K562 (cell line): ENCODE measurements around the gene PHKA1. TPM values are rescaled to one million over a fixed set of nuclear protein-coding genes. Genes with fewer than 3 reads are reported as not detected.

Experiments
- ATAC-seq: fragments of 200-7000 bp; cut with Tn5 transposase; 3 replicates; pipeline ENCODE4 v1.9.1; 2020; ENCODE audit warnings: moderate library complexity
- BruUV-seq: library from RNA; stranded (reverse); fragments of 400-500 nt; replicated peaks from 2 replicates; lab custom pipeline; 2021; lab: Mats Ljungman, UMichigan
- CTCF ChIA-PET: fragments of 300-600 bp; formaldehyde crosslinking; extraction: SDS; loops from one replicate; lab custom pipeline; 2021; ENCODE audit warnings: low intra/inter-chr PET ratio; lab: Yijun Ruan, JAX
- POLR2A ChIA-PET: fragments of 300-600, 350-650 bp; sonication (Branson Sonifier 250); formaldehyde crosslinking; extraction: SDS; loops from one replicate; lab custom pipeline; 2021; ENCODE audit warnings: antibody characterized with exemption, inconsistent platforms; lab: Yijun Ruan, JAX
- DNase-seq, 4 experiments: peaks; one replicate each; pipeline versions ENCODE4 v3.0.0 to v3.0.0-alpha.2; 2011 to 2018; ENCODE audit warnings: low spot score in 3 of 4, mixed read lengths in 3 of 4; ENCODE audit errors: extremely low read depth in 1 of 4
- FAIRE-seq: peaks from 2 replicates; lab custom pipeline; 2011; peaks lifted over from hg19 to GRCh38; lab: Jason Lieb, UNC
- H2AFZ ChIP-seq: 2 replicates; pipeline ENCODE4 v1.6.0; 2011; ENCODE audit warnings: low read depth, low read length, control low read depth, inconsistent platforms
- H3K27ac ChIP-seq: fragments of 200-600 bp; 3 replicates; pipeline ENCODE4 v1.8.0; 2011; ENCODE audit warnings: low read depth, mild to moderate bottlenecking, control low read depth, inconsistent platforms, low read length, moderate library complexity, mixed read lengths; ENCODE audit errors: extremely low read depth
- H3K27me3 ChIP-seq, 2 experiments: fragments of 300-600 bp in 1 of 2; 2 replicates in 1 of 2; 3 replicates in 1 of 2; pipeline versions ENCODE4 v1.6.0 to v1.8.0; 2011; ENCODE audit warnings: inconsistent platforms in 2 of 2, low read length in 2 of 2, mild to moderate bottlenecking in 1 of 2, mixed read lengths in 1 of 2, moderate library complexity in 1 of 2; ENCODE audit not compliant: control insufficient read depth in 2 of 2, insufficient read depth in 2 of 2
- H3K36me3 ChIP-seq: fragments of 300-600 bp; 3 replicates; pipeline ENCODE4 v1.8.0; 2011; ENCODE audit warnings: mild to moderate bottlenecking, low read length, inconsistent platforms; ENCODE audit not compliant: control insufficient read depth, insufficient read depth
- H3K4me1 ChIP-seq, 2 experiments: fragments of 200-600 bp in 1 of 2; replicated peaks in 1 of 2; 2 replicates in 1 of 2; 3 replicates in 1 of 2; pipeline versions ENCODE4 v1.5.1 to v1.8.0; 2011; ENCODE audit warnings: inconsistent platforms in 2 of 2, low read length in 2 of 2, mild to moderate bottlenecking in 1 of 2, mixed read lengths in 1 of 2, moderate library complexity in 1 of 2; ENCODE audit not compliant: control insufficient read depth in 2 of 2, insufficient read depth in 2 of 2
- H3K4me2 ChIP-seq: 2 replicates; pipeline ENCODE4 v1.6.1; 2011; ENCODE audit warnings: low read length, control low read depth, inconsistent platforms, mixed read lengths; ENCODE audit not compliant: insufficient read depth
- H3K4me3 ChIP-seq: fragments of 200-600 bp; sonication (generic), shearing (Covaris generic); 2 replicates; pipeline ENCODE4 v1.5.1; 2016; ENCODE audit warnings: control low read depth, inconsistent platforms
- H3K79me2 ChIP-seq: fragments of 200-600 bp; 3 replicates; pipeline ENCODE4 v1.8.0; 2011; ENCODE audit warnings: low read length, inconsistent platforms; ENCODE audit not compliant: control insufficient read depth, insufficient read depth
- H3K9ac ChIP-seq, 2 experiments: 2 replicates each; pipeline versions ENCODE4 v1.6.0 to v1.6.1; 2011; ENCODE audit warnings: low read depth in 2 of 2, low read length in 2 of 2, control low read depth in 1 of 2, inconsistent platforms in 1 of 2, mild to moderate bottlenecking in 1 of 2, mixed read lengths in 1 of 2; ENCODE audit not compliant: insufficient read depth in 1 of 2
- H3K9me1 ChIP-seq: one replicate; pipeline ENCODE4 v1.6.0; 2011; ENCODE audit warnings: inconsistent platforms, mild to moderate bottlenecking, low read length, moderate library complexity; ENCODE audit not compliant: control insufficient read depth, insufficient read depth
- H3K9me3 ChIP-seq: replicated peaks from 2 replicates; pipeline ENCODE4 v1.5.1; 2011; ENCODE audit warnings: low read depth, low read length, inconsistent platforms; ENCODE audit not compliant: control insufficient read depth, insufficient read depth
- H4K20me1 ChIP-seq: replicated peaks from 2 replicates; pipeline ENCODE4 v1.6.1; 2011; ENCODE audit warnings: low read length, inconsistent platforms, mixed read lengths; ENCODE audit not compliant: control insufficient read depth, insufficient read depth
- CREB3L1 ChIP-seq: fragments of 450-650 bp; IDR thresholded peaks from 2 replicates; pipeline ENCODE4 v1.6.1; 2014; ENCODE audit warnings: low read depth, mild to moderate bottlenecking, moderate library complexity, borderline replicate concordance
- GATAD2A ChIP-seq: fragments of 450-650 bp; IDR thresholded peaks from 2 replicates; pipeline ENCODE4 v1.6.1; 2017
- NR2C1 ChIP-seq, 2 experiments: fragments of 450-650 bp; IDR thresholded peaks; 2 replicates each; pipeline ENCODE4 v1.6.1; 2017; ENCODE audit warnings: mild to moderate bottlenecking in 2 of 2, antibody characterized with exemption in 1 of 2, inconsistent platforms in 1 of 2, missing compliant biosample characterization in 1 of 2, missing genetic modification characterization in 1 of 2
- POLR3A ChIP-seq: IDR thresholded peaks from 2 replicates; pipeline ENCODE4 v1.6.1; 2011; ENCODE audit warnings: borderline replicate concordance, mild to moderate bottlenecking, moderate library complexity; ENCODE audit not compliant: insufficient read length, insufficient read depth; ENCODE audit errors: extremely low read depth
- PRDM10 ChIP-seq: fragments of 450-650 bp; IDR thresholded peaks from 2 replicates; pipeline ENCODE4 v1.6.1; 2018; ENCODE audit not compliant: partially characterized antibody
- RBM34 ChIP-seq: fragments of 200-400 bp; formaldehyde crosslinking; IDR thresholded peaks from 2 replicates; pipeline ENCODE4 v1.6.1; 2018; ENCODE audit warnings: low read length, borderline replicate concordance; ENCODE audit not compliant: insufficient read depth
- RUNX1 ChIP-seq: sonication (generic); IDR thresholded peaks from 2 replicates; pipeline ENCODE4 v1.6.1; 2016; ENCODE audit warnings: antibody characterized with exemption, low read depth
- SAFB ChIP-seq: fragments of 200-400 bp; formaldehyde crosslinking; IDR thresholded peaks from 2 replicates; pipeline ENCODE4 v1.6.1; 2017; ENCODE audit warnings: low read depth, low read length, borderline replicate concordance
- TBP ChIP-seq: optimal IDR thresholded peaks from 2 replicates; pipeline ENCODE3; 2011; ENCODE audit warnings: low read depth, low read length, improper control_type of control experiment
- TEAD1 ChIP-seq, 2 experiments: fragments of 450-650 bp in 1 of 2; sonication (generic) in 1 of 2; formaldehyde crosslinking; IDR thresholded peaks; 2 replicates each; pipeline versions ENCODE4 v1.4.0 to v1.8.0; 2020 to 2022; ENCODE audit warnings: mild to moderate bottlenecking in 2 of 2, missing genetic modification reagents in 1 of 2
- YBX1 ChIP-seq: fragments of 450-650 bp; IDR thresholded peaks from 2 replicates; pipeline ENCODE4 v1.7.1; 2016; ENCODE audit warnings: mild to moderate bottlenecking
- ZNF324 ChIP-seq: fragments of 250-450 bp; sonication (Bioruptor Pico); IDR thresholded peaks from 2 replicates; pipeline ENCODE4 v1.4.0; 2020; ENCODE audit warnings: mild to moderate bottlenecking
- ZNF785 ChIP-seq: fragments of 250-450 bp; sonication (Bioruptor Pico); IDR thresholded peaks from 2 replicates; pipeline ENCODE4 v1.4.0; 2020; ENCODE audit warnings: mild to moderate bottlenecking
- WGBS: fragments of 100-300 bp; shearing (Covaris generic); methylation state at CpG from one replicate; pipeline ENCODE4 v1.1.6; 2016; ENCODE audit warnings: low coverage, mixed read lengths; ENCODE audit not compliant: insufficient coverage; ENCODE audit errors: missing lambda C conversion rate; 5-methylcytosine and 5-hydroxymethylcytosine counted together
- in situ Hi-C: fragments of 300-500 bp; cut with MboI; formaldehyde crosslinking; loops from 4 replicates; pipeline ENCODE4 v1.15.0; 2018; ENCODE audit warnings: inconsistent platforms, mixed read lengths
- intact Hi-C: fragments of 100-400 bp; cut with micrococcal nuclease; formaldehyde crosslinking; loops from 2 replicates; pipeline ENCODE4 v1.14.2; 2022
- polyA plus RNA-seq, 8 experiments: library from polyadenylated mRNA; depleted of rRNA in 4 of 8; stranded (reverse) in 5 of 8; unstranded in 3 of 8; fragments of >200 nt; fragmentation: Nextera tagmentation in 2 of 8; fragmentation: Illumina TruSeq in 1 of 8; extraction: Ambion mirVana in 2 of 8; extraction: Trizol in 1 of 8; gene quantifications; 2 replicates each; pipeline versions ENCODE4 v1.2.1 to v1.2.3, GENCODE V29; 2011 to 2014; ENCODE audit warnings: inconsistent platforms in 1 of 8, missing spikeins in 1 of 8
- total RNA-seq, 7 experiments: library from RNA; depleted of rRNA in 6 of 7; stranded (reverse); fragments of >200 nt in 6 of 7; fragmentation: Illumina TruSeq in 2 of 7; extraction: Trizol in 2 of 7; gene quantifications; 2 replicates each; pipeline versions ENCODE4 v1.2.1 to v1.2.3, GENCODE V29; 2011 to 2021; ENCODE audit warnings: low replicate concordance in 1 of 7

The PHKA1 gene
- total and polyA plus RNA-seq, 9 of the 15 experiments (the other 6 are each of a cell fraction or from before 2014, with no cell fraction given), result 2.4 to 9.6 (median 5.8) TPM

GRCh38 chrX:72662020-72662747, 51.9 kb downstream of the PHKA1 start:
- no TSS peak for BruUV-seq
- intact Hi-C loops, result no loop called here
- TF ChIP-seq YBX1, result no peak
- no peak for TF ChIP-seq ZNF785 (CRISPR knock-in tag)
- no peak for TF ChIP-seq CREB3L1
- TF ChIP-seq POLR3A, result no peak
- no peak for TF ChIP-seq ZNF324 (CRISPR knock-in tag)
- no peak for TF ChIP-seq PRDM10
- no peak for TF ChIP-seq GATAD2A
- TF ChIP-seq TBP, result no peak
- TF ChIP-seq SAFB, result no peak
- TF ChIP-seq RUNX1, result no peak
- no peak for TF ChIP-seq RBM34
- no peak for TF ChIP-seq NR2C1 (IDR thresholded peaks at IDR 0.05)
- no peak for TF ChIP-seq NR2C1 (tag; IDR thresholded peaks at IDR 0.05)
- TF ChIP-seq TEAD1 (CRISPR knock-in tag; IDR thresholded peaks at IDR 0.05), result no peak

More at GRCh38 chrX:72662020-72662747, 51.9 kb downstream of the PHKA1 start:
- no peak for FAIRE-seq
- no peaks in the 10 kb centered on the region for H3K27me3 ChIP-seq
- no peak overlapping the region for H3K9ac ChIP-seq
- no peak overlapping the region for H3K27ac ChIP-seq
- no peak overlapping the region for H2AFZ ChIP-seq
- H3K4me1 ChIP-seq, result no peaks in the 10 kb centered on the region
- H3K36me3 ChIP-seq, result no peaks in the 10 kb centered on the region
- no peaks in the 10 kb centered on the region for H3K79me2 ChIP-seq
- WGBS, result 36% methylated on average over 4 of the region's 5 CpGs
- no peaks in the 10 kb centered on the region for H4K20me1 ChIP-seq
- H3K4me3 ChIP-seq, result no peak overlapping the region
- no peaks in the 10 kb centered on the region for H3K9me1 ChIP-seq
- no peak for ATAC-seq
- CTCF ChIA-PET, result no interaction called here
- H3K4me2 ChIP-seq, result no peak overlapping the region
- no peak for DNase-seq
- POLR2A ChIA-PET, result interaction anchor here (1.0 kb wide), 1 partner anchor 9 kb away, joined by 3 read pairs; no protein-coding TSS in a partner anchor
- H3K9me3 ChIP-seq, result no peaks in the 10 kb centered on the region
- in situ Hi-C loops, result no loop called here
